HG03135 (cell line): Measurements from ENCODE around the gene HBZ.
"Not testable (repeated sequence)": the region's sequence is repeated elsewhere in the genome, so short reads cannot be mapped to it uniquely, and the experiment has no call there.

Experiments
- ATAC-seq: cut with Tn5 transposase; IDR thresholded peaks from one replicate; pipeline ENCODE4 v1.9.1; 2021; ENCODE audit warnings: mild to moderate bottlenecking, moderate library complexity; ENCODE audit not compliant: unreplicated experiment

Gene HBZ

DNA sequence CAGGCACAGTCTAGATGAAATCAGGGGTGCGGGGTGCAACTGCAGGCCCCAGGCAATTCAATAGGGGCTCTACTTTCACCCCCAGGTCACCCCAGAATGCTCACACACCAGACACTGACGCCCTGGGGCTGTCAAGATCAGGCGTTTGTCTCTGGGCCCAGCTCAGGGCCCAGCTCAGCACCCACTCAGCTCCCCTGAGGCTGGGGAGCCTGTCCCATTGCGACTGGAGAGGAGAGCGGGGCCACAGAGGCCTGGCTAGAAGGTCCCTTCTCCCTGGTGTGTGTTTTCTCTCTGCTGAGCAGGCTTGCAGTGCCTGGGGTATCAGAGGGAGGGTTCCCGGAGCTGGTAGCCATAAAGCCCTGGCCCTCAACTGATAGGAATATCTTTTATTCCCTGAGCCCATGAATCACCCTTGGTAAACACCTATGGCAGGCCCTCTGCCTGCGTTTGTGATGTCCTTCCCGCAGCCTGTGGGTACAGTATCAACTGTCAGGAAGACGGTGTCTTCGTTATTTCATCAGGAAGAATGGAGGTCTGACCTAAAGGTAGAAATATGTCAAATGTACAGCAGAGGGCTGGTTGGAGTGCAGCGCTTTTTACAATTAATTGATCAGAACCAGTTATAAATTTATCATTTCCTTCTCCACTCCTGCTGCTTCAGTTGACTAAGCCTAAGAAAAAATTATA, 25.7 kb downstream of the HBZ start:
- no peak for ATAC-seq

DNA sequence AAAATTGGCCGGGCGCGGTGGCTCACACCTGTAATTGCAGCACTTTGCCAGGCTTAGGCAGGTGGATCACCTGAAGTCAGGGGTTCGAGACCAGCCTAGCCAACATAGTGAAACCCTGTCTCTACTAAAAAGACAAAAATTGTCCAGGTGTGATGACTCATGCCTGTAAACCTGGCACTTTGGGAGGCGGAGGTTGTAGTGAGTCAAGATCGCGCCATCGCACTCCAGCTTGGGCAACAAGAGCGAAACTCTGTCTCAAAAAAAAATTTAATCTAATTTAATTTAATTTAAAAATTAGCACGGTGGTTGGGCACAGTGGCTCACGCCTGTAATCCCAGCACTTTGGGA, 26.2 kb downstream of the HBZ start:
- no peak for ATAC-seq

DNA sequence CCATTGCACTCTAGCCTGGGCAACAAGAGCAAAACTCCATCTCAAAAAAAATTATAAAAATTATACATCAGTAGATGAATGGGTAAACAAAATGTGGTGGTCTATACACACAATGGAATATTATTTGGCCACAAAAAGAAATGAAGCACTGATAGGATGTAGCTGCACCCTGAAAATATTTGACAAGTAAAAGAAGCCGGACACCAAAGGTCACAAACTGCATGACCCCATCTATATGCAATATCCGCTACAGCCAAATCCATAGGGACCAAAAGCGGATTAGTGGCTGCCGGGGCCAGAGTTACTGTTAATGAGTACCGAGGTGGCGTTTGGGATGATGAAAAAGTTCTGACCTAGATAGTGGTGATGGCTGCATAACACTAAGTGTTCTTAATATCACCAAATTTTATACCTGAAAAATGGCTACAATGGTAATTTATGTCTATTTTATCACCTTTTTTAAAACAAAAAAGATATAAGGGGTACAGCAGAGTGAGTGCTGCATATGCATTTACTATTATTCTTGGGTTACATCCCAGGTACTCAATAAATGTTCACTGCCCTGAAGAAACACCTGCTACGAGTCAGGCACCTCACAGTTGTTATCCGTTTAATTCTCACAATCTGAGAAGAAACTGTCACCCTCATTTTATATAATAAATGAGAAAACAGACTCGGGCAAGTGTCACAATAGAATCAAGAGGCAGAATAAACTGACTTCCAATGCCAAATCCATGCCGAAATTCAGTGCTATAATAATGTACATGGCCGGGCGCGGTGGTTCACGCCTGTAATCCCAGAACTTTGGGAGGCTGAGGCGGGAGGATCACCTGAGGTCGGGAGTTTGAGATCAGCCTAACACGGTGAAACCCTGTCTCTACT, 27.0 kb downstream of the HBZ start:
- ATAC-seq, result no peak

DNA sequence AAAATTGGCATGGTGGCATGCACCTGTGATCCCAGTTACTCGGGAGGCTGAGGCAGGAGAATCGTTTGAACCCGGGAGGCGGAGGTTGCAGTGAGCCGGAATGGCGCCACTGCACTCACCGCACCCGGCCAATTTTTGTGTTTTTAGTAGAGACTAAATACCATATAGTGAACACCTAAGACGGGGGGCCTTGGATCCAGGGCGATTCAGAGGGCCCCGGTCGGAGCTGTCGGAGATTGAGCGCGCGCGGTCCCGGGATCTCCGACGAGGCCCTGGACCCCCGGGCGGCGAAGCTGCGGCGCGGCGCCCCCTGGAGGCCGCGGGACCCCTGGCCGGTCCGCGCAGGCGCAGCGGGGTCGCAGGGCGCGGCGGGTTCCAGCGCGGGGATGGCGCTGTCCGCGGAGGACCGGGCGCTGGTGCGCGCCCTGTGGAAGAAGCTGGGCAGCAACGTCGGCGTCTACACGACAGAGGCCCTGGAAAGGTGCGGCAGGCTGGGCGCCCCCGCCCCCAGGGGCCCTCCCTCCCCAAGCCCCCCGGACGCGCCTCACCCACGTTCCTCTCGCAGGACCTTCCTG, 27.7 kb downstream of the HBZ start, which contains the start of gene HBQ1:
HBQ1 (plus strand) TSS at position 359 of the 575 bp plus-strand sequence; CDS start at position 387, 28 bp downstream.
- ATAC-seq, result no peak

DNA sequence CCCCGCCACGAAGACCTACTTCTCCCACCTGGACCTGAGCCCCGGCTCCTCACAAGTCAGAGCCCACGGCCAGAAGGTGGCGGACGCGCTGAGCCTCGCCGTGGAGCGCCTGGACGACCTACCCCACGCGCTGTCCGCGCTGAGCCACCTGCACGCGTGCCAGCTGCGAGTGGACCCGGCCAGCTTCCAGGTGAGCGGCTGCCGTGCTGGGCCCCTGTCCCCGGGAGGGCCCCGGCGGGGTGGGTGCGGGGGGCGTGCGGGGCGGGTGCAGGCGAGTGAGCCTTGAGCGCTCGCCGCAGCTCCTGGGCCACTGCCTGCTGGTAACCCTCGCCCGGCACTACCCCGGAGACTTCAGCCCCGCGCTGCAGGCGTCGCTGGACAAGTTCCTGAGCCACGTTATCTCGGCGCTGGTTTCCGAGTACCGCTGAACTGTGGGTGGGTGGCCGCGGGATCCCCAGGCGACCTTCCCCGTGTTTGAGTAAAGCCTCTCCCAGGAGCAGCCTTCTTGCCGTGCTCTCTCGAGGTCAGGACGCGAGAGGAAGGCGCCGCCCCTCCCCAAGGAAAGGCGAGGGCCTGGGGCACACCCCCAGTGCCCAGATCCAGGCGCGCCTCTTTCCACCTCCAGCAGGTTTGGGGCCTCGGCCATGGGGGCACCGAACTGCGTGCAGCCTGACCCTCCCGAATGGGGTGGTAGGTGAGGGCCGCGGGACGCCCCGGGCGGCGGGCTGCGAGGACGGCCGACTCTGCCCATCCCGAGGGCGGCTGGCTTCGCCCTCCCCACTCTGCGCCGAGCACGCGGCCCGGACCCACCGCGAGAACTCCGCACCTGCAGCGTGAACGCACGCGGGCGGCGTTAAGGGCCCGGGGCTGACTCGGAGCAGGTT, 28.5 kb downstream of the HBZ start:
- no peak for ATAC-seq

DNA sequence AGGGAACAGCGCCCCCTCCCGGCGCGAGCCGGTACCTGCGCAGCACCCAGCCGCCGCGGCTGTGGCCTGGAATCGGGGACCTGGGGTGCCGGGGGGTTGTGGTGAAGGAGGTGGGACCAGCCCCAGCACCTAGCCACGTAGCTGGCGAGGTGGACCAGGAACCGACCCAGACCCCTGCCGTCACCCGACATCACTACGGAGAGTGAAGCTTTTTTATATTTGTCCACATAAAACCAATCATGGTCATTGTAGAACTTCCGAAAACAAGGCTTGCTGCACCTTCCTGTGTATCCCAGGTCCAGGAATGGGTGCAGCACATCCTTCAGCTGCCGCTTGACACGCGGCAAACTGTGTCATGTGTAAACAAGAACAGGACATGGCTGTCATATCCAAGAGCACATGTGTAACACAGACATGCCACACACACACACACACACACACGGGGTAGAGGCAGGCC, 29.1 kb downstream of the HBZ start:
- no peak for ATAC-seq

DNA sequence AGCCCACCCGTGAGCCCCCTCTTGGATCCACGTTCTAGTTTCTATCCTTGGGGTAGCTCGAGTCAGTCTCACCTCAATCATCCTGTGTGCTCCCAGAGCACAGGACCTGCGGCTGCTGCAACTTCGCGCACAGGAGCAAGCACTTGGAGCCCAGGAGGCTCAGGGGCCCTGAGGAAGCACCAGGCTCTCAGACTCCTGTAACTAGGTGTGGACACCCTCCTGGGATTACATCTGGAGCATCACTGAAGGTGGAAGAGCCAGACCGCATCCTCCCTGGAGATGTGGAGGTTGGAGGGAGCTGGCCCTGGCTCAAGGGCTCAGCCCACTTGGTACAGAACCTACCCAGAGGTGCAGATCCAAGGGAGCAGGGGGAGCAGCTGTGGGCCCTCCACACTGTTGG, 30.6 kb downstream of the HBZ start:
- ATAC-seq, result no peak

DNA sequence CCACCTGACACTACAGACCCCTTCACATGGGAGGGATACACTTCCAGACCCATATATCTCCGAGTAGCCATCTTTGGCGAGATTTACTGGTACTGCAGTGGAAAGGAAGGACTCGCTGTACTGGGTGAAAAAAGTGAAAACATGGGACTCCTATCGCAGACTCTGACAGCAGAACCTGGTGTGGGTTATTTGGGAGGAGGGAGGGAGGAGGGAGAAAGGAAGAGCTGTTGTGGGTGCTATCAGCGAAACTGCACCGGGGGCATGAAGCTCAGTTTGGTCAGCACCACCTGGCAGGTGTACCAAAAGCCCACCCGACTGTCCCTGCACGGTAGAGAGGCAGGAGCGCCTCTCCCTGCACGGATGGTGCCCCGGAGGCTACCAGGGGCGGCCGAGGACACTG, 32.8 kb downstream of the HBZ start:
- no peak for ATAC-seq

DNA sequence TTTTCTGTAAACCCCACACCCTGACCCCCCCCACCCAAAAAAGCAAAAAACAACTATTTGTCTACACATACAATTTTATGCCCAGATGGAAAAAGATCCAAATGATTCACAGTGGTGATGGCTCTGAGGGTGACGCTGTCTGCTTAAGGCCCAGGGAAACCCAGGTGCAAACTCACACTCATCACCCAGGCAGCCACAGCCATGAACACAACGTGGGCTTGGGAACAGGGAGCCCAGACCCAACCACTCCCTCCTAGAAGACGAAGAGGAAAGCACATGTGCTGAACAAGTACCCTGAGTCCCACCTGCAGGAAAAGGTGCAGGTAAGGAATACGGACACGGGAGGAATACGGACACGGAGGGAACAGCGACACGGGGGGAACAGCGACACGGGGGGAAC, 33.2 kb downstream of the HBZ start:
- ATAC-seq, result no peak

DNA sequence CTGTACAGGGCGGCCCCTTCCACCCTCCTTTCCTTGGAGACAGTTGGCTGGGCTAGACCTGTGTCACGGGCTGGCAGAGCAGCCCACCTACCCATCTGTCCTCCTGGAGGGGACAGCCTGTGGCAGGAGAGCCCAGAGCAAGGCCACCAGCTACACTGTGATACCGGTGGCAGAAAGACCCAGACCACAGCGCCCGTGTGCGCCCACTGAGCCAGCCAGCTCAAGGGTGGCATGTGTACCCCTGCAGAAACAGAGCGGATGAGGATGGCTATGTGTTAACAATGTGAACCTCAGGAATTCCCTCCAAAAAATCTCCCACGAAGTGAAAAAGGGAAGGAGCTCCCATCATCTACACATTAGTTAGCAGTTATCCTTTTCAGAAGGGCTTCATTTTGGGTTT, 34.9 kb downstream of the HBZ start:
- ATAC-seq, result no peak

DNA sequence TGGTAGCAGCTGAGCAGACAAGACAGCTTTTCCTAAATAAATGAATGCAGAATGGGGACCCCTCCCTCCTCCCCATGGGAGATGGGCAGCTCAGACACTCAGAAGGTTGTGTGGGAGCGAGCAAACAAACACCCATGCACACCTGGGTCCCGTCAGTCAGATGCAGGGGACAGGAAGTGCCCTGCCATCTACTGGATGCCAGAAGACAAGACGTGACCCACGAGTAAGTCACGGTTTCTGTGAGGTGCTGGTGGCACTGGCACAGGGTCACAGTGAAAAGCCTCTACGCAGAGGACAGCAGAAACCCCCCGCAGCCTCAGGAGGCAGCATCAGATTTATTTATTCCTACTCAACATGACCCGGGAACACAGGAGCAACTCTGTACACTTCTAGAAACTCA, 36.2 kb downstream of the HBZ start:
- no peak for ATAC-seq

DNA sequence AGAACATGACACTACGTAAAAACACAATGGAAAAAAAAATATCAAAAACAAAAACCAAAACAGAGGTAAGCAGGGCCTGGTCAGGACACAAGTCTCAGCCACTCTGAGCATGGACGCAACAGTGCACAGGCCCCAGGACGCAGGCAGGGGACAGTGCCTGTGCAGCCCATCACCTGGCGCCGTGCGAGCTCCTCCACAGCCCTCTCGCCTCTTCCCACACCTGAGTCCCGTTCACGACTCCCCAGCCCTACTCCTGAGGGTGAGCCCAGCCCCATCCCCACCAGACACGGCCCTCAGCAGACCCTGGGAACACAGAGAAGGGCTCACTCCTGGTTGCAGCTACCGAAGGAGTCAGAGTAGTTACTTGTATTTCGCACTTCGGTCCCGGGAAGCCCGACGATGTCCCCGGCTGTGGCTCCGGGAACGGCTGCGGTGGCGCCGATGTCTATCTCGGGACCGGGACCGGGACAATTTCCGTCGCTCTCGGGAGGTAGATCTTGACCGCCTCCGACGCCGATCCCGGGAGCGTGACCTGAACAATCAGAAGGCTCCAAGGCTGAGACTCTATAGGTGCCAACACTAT, 37.3 kb downstream of the HBZ start:
- ATAC-seq, result no peak

DNA sequence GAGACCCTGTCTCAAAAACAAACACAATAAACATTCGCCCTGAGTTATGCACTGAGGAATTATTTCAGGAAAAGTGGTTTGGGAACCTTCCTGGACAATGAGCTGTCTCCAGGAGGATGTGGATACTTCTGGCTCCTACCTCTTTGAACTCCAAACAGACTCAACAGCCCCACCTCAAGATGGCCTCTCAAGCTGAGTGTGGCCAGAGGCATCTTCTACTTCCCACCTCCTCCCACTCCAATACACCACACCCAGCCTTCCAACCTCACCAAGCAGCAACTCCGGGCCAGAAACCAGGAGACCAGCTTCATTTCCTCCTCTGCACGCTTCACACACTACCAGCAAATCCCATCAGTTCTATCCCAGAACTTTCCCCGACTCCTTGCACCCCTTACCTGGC, 39.4 kb downstream of the HBZ start:
- ATAC-seq, result no peak

DNA sequence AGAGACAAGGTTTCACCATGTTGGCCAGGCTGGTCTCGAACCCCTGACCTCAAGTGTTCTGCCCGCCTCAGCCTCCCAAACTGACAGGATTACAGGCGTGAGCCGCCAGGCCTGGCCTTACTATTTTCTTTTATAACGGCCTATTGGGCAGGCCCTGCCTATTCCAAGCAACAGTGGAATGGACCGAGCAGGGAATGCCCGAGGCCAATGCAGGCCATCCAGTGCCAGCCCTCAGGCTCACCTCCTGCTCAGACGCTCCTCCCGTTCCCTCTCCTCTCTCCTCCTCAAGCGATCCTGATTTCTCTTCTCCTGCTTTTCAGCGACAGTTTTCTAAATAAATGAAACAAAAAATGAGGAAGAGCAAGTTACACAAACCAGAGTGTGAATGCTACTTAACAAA, 40.2 kb downstream of the HBZ start:
- ATAC-seq, result no peak

DNA sequence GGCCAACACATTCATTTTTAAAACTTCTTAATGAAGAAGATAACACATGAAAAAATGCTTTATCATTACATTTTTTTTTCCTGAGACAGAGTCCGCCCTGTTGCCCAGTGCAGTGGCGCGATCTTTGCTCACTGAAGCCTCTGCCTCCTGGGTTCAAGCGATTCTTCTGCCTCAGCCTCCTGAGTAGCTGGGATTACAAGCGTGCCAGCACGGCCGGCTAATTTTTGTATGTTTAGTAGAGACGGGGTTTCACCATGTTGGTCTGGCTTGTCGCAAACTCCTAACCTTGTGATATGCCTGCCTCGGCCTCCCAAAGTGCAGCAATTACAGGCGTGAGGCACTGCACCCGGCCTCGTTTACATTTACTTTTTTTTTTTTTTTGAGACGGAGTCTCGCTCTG, 41.0 kb downstream of the HBZ start:
- no peak for ATAC-seq

DNA sequence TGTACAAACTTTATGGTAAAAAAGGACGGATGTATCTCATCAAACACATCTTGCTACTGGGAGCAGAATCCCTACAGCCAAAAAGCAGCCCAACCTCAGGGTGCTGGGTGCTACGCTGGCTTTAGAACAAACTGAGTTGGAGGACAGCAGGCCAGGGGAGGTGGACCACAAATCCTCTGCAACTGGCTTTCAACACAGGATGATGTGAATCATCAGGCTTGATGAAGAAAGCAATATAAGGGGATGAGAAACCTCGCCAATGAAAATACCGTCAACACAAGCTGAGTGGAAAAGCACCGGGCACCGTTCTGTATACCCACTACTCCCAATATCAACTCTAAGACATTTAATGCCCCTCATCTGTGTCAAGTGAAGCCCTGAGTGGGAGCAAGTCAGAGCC, 42.1 kb downstream of the HBZ start:
- no peak for ATAC-seq

DNA sequence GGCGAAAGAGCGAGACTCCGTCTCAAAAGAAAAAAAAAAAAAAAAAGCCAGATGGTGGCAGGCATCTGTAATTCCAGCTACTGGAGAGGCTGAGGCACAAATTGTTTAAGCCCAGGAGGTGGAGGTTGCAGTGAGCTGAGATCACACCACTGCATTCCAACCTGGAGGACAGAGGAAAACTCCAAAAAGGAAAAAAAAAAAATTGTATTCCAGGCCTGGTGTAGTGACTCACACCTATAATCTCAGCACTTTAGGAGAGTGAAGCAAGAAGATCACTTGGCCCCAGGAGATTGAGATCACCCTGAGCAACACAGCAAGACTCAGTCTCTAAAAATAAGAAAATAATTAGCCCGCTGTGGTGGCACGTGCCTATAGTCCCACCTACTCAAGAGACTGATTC, 47.9 kb downstream of the HBZ start:
- no peak for ATAC-seq

DNA sequence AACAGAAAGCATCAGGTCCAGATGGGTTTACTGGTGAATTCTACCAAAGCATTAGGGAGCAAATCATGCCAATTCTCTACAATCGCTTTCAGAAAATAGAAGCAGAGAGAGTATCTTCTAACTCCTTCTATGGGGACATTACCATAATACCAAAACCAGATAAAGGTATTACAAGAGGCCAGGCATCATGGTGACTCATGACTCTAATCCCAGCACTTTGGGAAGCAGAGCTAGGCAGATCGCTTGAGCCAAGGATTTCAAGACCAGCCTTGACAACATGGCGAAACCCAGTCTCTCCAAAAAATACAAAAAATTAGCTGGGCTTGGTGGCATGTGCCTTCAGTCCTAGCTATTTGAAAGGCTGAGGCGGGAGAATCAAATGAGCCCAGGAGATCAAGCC, 50.8 kb downstream of the HBZ start:
- no peak for ATAC-seq

DNA sequence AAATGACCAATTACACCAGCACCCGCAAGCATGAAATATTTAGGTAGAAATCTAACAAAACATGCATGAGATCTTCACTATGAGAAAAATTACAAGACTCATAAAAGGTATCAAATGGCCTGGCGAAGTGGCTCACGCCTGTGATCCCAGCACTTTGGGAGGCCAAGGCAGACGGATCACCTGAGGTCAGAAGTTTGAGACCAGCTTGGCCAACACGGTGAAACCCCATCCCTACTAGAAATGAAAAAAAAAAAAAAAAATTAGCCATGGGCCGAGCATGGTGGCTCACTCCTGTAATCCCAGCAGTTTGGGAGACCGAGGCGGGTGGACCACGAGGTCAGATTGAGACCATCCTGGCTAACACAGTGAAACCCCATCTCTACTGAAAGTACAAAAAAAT, 51.6 kb downstream of the HBZ start:
- not testable (repeated sequence) for ATAC-seq
